ENCODE results near the gene KSR2. TPM values are rescaled to one million over a fixed set of nuclear protein-coding genes. Genes with fewer than 3 reads are reported as not detected.
A peak's percentile ranks its signal among the peaks of the same experiment; 100 is the strongest.

KSR2 gene
- total RNA-seq, 1 experiment from 2014 or later: 1.3 TPM

DNA sequence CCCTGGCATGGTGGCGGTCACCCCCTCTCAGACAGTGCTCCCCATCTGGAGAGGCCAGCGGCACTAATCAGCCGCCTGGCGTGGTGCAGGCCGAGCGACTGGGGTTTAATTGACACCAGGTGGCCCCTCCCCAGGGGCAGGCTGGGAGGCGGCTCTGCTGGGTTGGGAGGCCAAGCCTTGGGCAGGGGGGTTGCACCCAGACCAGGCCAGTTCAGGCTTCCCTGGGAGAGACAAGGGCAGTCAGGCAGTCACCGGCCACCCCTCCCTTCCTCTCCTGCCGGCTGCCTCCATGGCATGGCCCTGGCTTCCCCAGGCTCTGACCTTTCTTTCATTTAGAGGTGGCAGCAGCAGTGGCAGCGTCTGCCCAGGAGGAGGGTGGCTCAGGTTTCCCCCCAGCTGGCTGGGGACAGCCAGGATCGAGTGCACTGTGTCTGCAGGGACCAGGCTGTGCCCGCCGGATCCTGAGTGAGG lies 529.2 kb downstream of the KSR2 start:
- no peaks in the 10 kb centered on the region for H3K27me3 ChIP-seq (ENCODE audit: insufficient read depth, low read length)
- H3K27me3 Mint-ChIP-seq (ENCODE audit: low read depth): peaks cover 2% of the 10 kb centered on the region; the same call in 1 of the 2 replicates
- H2BK120ac ChIP-seq (ENCODE audit: low read depth, low read length, poor library complexity, severe bottlenecking): no peak overlapping the region
- no peak overlapping the region for H3K18ac ChIP-seq (ENCODE audit: insufficient read length, low read depth, low read length)
- H3K9ac ChIP-seq (ENCODE audit: extremely low read depth, insufficient read length, low read length): no peak overlapping the region
- no peak overlapping the region for H3K23ac ChIP-seq (ENCODE audit: insufficient read length, low read depth, low read length)
- H3T11ph ChIP-seq (ENCODE audit: low read length): no peak overlapping the region
- H3K14ac ChIP-seq (ENCODE audit: insufficient read depth, low read length): no peak overlapping the region
- H3K4me1 ChIP-seq (ENCODE audit: insufficient read depth, low read length): no peaks in the 10 kb centered on the region
- no peak overlapping the region for H3K56ac ChIP-seq (ENCODE audit: insufficient read length, low read depth, low read length)
- no CpG with 5 or more reads among the region's 13 CpGs for WGBS (ENCODE audit: extremely low coverage, insufficient read length, low lambda C conversion rate)
- H3K79me2 ChIP-seq (ENCODE audit: insufficient read depth, low read length): no peaks in the 10 kb centered on the region
- H4K5ac ChIP-seq (ENCODE audit: insufficient read length, low read depth, low read length): no peak overlapping the region
- H2BK15ac ChIP-seq (ENCODE audit: low read depth, low read length): no peak overlapping the region
- H4K20me1 ChIP-seq (ENCODE audit: control insufficient read depth, insufficient read depth, insufficient read length): no peaks in the 10 kb centered on the region
- no peaks in the 10 kb centered on the region for H3K36me3 Mint-ChIP-seq (ENCODE audit: insufficient read depth in 1 of 3, low read depth in 3 of 3)
- H3K79me1 ChIP-seq (ENCODE audit: insufficient read depth, low read depth, low read length, poor library complexity, severe bottlenecking): no peaks in the 10 kb centered on the region
- no peak overlapping the region for H3K4me3 Mint-ChIP-seq
- H2BK20ac ChIP-seq (ENCODE audit: low read depth, low read length, poor library complexity, severe bottlenecking): no peak overlapping the region
- H2AFZ ChIP-seq (ENCODE audit: low read length): no peak overlapping the region
- H3K4me1 Mint-ChIP-seq: no peaks in the 10 kb centered on the region
- no peak overlapping the region for H2AK5ac ChIP-seq (ENCODE audit: insufficient read length, low read length)
- no peaks in the 10 kb centered on the region for H3K9me3 ChIP-seq (ENCODE audit: control insufficient read depth, low read depth, low read length)
- no peak overlapping the region for H2BK5ac ChIP-seq (ENCODE audit: insufficient read length, low read length)
- DNase-seq: peak; percentile 55
- no peak overlapping the region for H3K4me2 ChIP-seq (ENCODE audit: insufficient read depth, insufficient read length, low read length)
- no peak overlapping the region for H2BK12ac ChIP-seq (ENCODE audit: insufficient read length, low read depth, low read length)
- no peak overlapping the region for H4K91ac ChIP-seq (ENCODE audit: insufficient read length, low read depth, low read length)
- no peak overlapping the region for H3K27ac Mint-ChIP-seq
- no peak overlapping the region for H4K8ac ChIP-seq (replicated peaks; ENCODE audit: insufficient read length, low read depth, low read length)
- TF ChIP-seq CTCF (conservative IDR thresholded peaks at IDR 0.05): no peak
- no peaks in the 10 kb centered on the region for H3K9me3 Mint-ChIP-seq
- no peak overlapping the region for H3K27ac ChIP-seq (ENCODE audit: insufficient read length, low read depth, low read length)
- H3K23me2 ChIP-seq (ENCODE audit: insufficient read length, low read depth, low read length, poor library complexity, severe bottlenecking): no peaks in the 10 kb centered on the region
- no peak overlapping the region for H3K4ac ChIP-seq (ENCODE audit: low read depth, low read length)

All from H9 (cell line).